H7 (cell line): ENCODE measurements around the gene EIF1. TPM values are rescaled to one million over a fixed set of nuclear protein-coding genes. Genes with fewer than 3 reads are reported as not detected.
"Not testable (repeated sequence)": the region's sequence is repeated elsewhere in the genome, so short reads cannot be mapped to it uniquely, and the experiment has no call there.

Experiments used
- DNase-seq: peaks from one replicate; pipeline ENCODE4 v3.0.0; 2012
- H3K27me3 ChIP-seq: 2 replicates; pipeline ENCODE4 v1.6.0; 2011; ENCODE audit warnings: mild to moderate bottlenecking, low read length; ENCODE audit not compliant: control insufficient read depth, insufficient read depth
- H3K36me3 ChIP-seq: replicated peaks from 2 replicates; pipeline ENCODE4 v1.5.1; 2011; ENCODE audit warnings: low read length; ENCODE audit not compliant: control insufficient read depth, insufficient read depth
- H3K4me3 ChIP-seq: 2 replicates; pipeline ENCODE4 v1.5.1; 2011; ENCODE audit warnings: low read depth, mild to moderate bottlenecking, control low read depth, low read length, moderate library complexity; ENCODE audit not compliant: insufficient read depth
- total RNA-seq: library from RNA; depleted of rRNA; stranded (reverse); fragments of >200 nt; shearing (Covaris generic); gene quantifications from 2 replicates; pipeline ENCODE4 v1.2.3, GENCODE V29; 2014

The EIF1 gene
- total RNA-seq, 1 experiment from 2014 or later = 62.6 TPM

GRCh38 chr17:41681776-41682175 lies 6.9 kb upstream of the EIF1 start:
- Histone ChIP-seq H3K36me3 (no peaks in the 10 kb centered on the region), H3K27me3 (no peaks in the 10 kb centered on the region), H3K4me3 (no peak overlapping the region)
- DNase-seq = no peak

GRCh38 chr17:41682631-41683030 lies 6.1 kb upstream of the EIF1 start:
- H3K27me3 ChIP-seq = no peaks in the 10 kb centered on the region
- no peaks in the 10 kb centered on the region for H3K36me3 ChIP-seq
- no peak for DNase-seq

GRCh38 chr17:41683441-41684007 lies 5.2 kb upstream of the EIF1 start:
- Histone ChIP-seq H3K4me3 (no peak overlapping the region), H3K36me3 (no peaks in the 10 kb centered on the region), H3K27me3 (no peaks in the 10 kb centered on the region)
- no peak for DNase-seq

More at GRCh38 chr17:41682631-41683030, 6.1 kb upstream of the EIF1 start:
- H3K4me3 ChIP-seq = no peak overlapping the region

DNA sequence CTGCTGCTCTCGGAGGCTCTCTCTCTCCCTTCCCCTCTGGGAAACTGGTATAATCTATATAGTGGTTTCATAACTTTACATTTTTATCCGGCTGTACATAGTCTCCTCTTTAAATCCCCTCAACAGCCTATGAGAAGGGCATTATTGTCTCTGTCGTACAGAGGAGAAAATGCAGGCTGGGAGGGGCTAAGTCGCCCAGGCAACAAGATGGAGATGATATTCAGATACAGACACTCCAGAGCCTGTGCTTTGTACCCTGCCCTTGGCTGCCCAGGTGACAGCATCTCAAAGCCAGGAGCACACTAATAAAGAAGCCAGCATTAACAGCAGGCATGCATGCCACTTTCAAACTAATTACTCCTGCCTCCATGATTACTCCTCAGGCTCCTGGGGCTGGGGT lies 4.7 kb upstream of the EIF1 start:
- Histone ChIP-seq H3K4me3 (no peak overlapping the region), H3K36me3 (no peaks in the 10 kb centered on the region), H3K27me3 (no peaks in the 10 kb centered on the region)
- DNase-seq = no peak

- DNase-seq = not testable (repeated sequence)
Observed at GRCh38 chr17:41685753-41686152, 2.9 kb upstream of the EIF1 start.

GRCh38 chr17:41686281-41686680 lies 2.4 kb upstream of the EIF1 start:
- DNase-seq = no peak
- Histone ChIP-seq H3K27me3 (no peaks in the 10 kb centered on the region), H3K4me3 (no peak overlapping the region), H3K36me3 (peaks cover 16% of the 10 kb centered on the region)

More at GRCh38 chr17:41685753-41686152, 2.9 kb upstream of the EIF1 start:
- H3K27me3 ChIP-seq, H3K4me3 ChIP-seq: not testable (repeated sequence)
- peaks cover 10% of the 10 kb centered on the region for H3K36me3 ChIP-seq

DNA sequence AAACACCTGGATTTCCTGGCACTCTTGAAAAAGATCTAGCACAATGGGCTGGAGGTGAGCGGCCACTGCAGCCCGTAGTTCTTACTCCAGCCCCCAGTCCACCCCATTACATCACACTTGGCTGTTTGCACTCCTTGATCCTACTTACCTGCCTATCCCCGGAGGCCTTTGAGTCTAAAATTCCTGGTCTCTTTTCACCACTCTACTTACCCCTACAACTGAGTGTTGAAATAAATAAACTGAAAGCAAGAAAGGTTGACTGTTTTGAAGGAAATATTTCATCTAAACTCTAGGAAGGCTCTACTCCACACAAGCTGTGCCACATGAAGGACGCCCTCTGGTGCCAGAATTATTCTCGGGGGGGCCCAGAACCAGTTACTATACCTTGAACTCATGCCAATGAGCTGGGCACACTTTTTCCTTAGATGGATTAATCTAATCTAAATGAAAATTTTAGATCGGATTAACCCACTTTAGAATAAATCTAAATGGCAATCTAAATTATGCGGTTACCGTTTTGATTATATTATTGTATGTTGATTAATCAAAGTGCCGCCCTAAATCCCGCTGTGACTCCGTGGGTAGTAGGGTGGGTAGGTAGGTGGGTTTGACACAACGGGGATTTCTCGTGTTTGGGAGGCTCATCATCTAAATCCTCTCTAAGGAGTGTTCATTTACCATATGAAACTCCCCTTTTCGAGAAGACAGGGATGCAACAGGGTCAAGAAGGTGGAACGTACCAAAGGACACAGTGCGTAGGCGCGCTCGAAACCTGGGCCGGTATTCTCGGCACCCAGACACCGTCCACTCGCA lies 651 bp upstream of the EIF1 start:
- Histone ChIP-seq H3K4me3 (peak overlapping the region; percentile 43), H3K27me3 (no peaks in the 10 kb centered on the region), H3K36me3 (peaks cover 27% of the 10 kb centered on the region)
- DNase-seq = no peak

DNA sequence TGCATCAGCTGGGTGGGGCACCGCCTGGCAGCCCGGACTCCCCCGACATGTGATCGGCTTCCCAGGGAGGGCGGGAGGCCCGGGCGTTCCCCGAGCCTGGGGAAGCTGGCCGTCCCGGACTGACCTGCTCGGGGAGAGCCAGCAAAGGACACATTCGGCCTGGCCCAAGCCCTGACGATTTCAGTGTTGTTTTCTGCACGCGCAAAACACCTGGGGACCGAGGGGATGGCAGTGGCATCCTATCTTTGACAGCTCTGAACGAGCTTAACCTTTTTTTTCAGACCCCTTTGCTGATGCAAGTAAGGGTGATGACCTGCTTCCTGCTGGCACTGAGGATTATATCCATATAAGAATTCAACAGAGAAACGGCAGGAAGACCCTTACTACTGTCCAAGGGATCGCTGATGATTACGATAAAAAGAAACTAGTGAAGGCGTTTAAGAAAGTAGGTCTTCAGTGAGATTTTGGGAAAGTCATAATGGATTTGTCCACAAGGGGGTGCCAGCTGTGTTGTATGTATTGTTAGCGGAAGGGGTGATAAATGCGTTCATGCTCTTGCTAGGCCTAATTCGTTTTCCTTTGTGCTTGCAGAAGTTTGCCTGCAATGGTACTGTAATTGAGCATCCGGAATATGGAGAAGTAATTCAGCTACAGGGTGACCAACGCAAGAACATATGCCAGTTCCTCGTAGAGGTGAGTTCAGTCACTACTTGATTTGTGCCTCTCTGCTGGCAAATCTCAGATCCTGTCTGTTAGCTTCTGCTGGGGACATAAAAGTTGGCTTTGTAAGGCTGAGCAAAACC lies 1.0 kb downstream of the EIF1 start:
- H3K27me3 ChIP-seq = no peaks in the 10 kb centered on the region
- peaks cover 30% of the 10 kb centered on the region for H3K36me3 ChIP-seq
- peak overlapping the region; percentile 94 for H3K4me3 ChIP-seq
- no peak for DNase-seq

- Histone ChIP-seq H3K36me3 (peaks cover 30% of the 10 kb centered on the region), H3K4me3 (no peak overlapping the region), H3K27me3 (no peaks in the 10 kb centered on the region)
- DNase-seq = no peak
Observed at GRCh38 chr17:41690497-41690896, 1.8 kb downstream of the EIF1 start.

- Histone ChIP-seq H3K36me3 (peaks cover 30% of the 10 kb centered on the region), H3K27me3 (no peaks in the 10 kb centered on the region), H3K4me3 (no peak overlapping the region)
- DNase-seq = no peak
Observed at GRCh38 chr17:41691031-41691777, 2.5 kb downstream of the EIF1 start.

DNA sequence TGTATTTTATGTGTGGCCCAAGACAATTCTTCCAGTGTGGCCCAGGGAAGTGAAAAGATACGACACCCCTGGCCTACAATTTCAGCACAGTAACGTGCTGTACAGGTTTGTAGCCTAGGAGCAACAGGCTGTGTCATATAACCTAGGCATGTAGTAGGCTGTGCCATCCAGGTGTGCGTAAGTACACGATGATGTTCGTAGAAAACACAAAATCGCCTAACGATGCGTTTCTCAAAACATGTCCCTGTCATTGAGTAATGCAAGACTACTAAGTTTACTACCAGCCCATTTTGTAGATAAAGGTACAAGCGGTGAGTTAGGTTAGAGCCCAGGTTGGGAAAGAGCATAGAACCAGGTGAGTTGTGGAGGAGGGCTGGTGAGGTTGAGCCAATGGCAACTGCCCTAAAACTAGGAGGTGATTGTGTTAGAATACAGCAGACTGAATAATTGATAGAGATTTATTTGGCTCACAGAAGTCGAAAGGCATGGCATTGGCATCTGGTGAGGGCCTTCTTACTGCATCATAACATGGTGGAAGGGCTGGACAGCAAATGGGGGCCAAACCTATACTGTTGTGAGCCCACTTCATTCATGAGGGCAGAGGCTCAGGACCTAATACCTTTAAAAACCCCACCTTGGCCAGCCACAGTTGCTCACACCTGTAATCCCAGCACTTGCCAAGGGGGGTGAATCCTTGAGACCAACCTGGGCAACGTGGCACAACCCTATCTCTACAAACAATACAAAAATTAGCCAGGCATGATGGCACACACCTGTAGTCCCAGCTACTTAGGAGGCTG lies 4.2 kb downstream of the EIF1 start:
- DNase-seq = no peak
- Histone ChIP-seq H3K27me3 (no peaks in the 10 kb centered on the region), H3K36me3 (peaks cover 30% of the 10 kb centered on the region), H3K4me3 (no peak overlapping the region)

DNA sequence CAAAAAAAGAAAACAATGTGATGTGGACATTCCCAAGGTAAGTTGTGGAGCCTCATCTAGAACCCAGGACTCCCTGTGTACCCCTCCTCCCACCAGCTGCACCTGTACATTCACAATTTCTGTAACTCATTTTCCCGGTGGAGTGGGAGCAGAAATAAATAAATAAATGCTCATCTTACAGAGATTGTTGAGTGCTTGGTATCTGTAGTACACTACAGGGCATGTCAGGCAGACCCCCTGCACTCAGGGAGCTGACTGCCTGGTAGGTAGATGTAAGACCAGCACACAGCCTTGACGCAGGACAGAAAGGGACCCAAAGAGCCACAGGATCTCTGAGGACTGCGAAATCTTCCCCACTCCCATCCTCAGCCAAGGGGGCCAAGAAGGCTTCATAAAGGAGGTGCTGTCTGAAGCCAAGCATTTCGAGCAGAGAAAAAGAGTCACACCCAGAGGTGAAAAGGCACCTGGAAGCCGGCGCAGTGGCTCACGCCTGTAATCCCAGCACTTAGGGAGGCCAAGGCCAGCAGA lies 6.5 kb downstream of the EIF1 start:
- H3K27me3 ChIP-seq = no peaks in the 10 kb centered on the region
- no peak for DNase-seq
- H3K36me3 ChIP-seq = peaks cover 24% of the 10 kb centered on the region
- no peak overlapping the region for H3K4me3 ChIP-seq

GRCh38 chr17:41695954-41696757 lies 7.5 kb downstream of the EIF1 start:
- H3K36me3 ChIP-seq = peaks cover 15% of the 10 kb centered on the region
- no peak overlapping the region for H3K4me3 ChIP-seq
- peak; percentile 81 for DNase-seq
- no peaks in the 10 kb centered on the region for H3K27me3 ChIP-seq
